Measurements from ENCODE around the gene TTN.

DNA sequence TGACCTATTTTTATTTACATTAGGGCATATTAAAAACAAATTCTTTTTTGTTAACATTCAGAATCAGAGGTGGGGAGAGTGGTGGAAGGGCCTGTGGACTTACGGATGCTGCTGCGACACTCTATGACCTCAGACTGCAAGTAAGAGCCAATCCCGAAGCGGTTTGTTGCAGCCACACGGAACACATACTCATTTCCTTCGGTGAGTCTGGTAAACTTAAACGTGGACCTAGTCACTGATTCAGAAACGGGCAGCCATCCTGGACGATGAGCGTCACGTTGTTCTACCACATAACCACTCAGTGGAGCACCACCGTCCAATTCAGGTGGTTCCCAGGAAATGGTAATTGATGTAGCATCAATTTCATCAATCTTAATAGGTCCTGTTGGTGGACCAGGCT, 265.1 kb downstream of the TTN start:
- TF ChIP-seq, protein P1, sequence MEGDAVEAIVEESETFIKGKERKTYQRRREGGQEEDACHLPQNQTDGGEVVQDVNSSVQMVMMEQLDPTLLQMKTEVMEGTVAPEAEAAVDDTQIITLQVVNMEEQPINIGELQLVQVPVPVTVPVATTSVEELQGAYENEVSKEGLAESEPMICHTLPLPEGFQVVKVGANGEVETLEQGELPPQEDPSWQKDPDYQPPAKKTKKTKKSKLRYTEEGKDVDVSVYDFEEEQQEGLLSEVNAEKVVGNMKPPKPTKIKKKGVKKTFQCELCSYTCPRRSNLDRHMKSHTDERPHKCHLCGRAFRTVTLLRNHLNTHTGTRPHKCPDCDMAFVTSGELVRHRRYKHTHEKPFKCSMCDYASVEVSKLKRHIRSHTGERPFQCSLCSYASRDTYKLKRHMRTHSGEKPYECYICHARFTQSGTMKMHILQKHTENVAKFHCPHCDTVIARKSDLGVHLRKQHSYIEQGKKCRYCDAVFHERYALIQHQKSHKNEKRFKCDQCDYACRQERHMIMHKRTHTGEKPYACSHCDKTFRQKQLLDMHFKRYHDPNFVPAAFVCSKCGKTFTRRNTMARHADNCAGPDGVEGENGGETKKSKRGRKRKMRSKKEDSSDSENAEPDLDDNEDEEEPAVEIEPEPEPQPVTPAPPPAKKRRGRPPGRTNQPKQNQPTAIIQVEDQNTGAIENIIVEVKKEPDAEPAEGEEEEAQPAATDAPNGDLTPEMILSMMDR (IDR thresholded peaks at IDR 0.05): no peak
- TF ChIP-seq EZH2 (IDR thresholded peaks at IDR 0.05; ENCODE audit: borderline replicate concordance, insufficient read depth, low read depth, low read length, poor library complexity, severe bottlenecking): no peak

Data from B cell (primary cell).